OCI-LY1 (cell line): ENCODE results near the gene CELA2A.
"Not testable (repeated sequence)": the region's sequence is repeated elsewhere in the genome, so short reads cannot be mapped to it uniquely, and the experiment has no call there.

Source experiments
- H2AFZ ChIP-seq: fragments of 200-600 bp; sonication (generic), shearing (Covaris generic); 2 replicates; pipeline ENCODE4 v1.6.0; 2014; ENCODE audit warnings: antibody characterized with exemption, mild to moderate bottlenecking, low read length
- H3F3A ChIP-seq: fragments of 200-600 bp; sonication (generic), shearing (Covaris generic); 2 replicates; pipeline ENCODE4 v1.6.0; 2014; ENCODE audit warnings: mild to moderate bottlenecking, antibody characterized with exemption, low read length, moderate library complexity; ENCODE audit not compliant: insufficient read depth
- H3K27ac ChIP-seq: fragments of 200-600 bp; sonication (generic); 2 replicates; pipeline ENCODE4 v1.5.1; 2014; ENCODE audit warnings: low read length, mixed run types, mild to moderate bottlenecking, low read depth; ENCODE audit not compliant: poor library complexity, severe bottlenecking
- H3K27me3 ChIP-seq: fragments of 200-600 bp; sonication (generic); 2 replicates; pipeline ENCODE4 v1.6.0; 2014; ENCODE audit warnings: antibody characterized with exemption, mild to moderate bottlenecking, low read length, moderate library complexity; ENCODE audit not compliant: insufficient read depth
- H3K36me3 ChIP-seq: fragments of 200-600 bp; sonication (generic); 2 replicates; pipeline ENCODE4 v1.6.1; 2014; ENCODE audit warnings: mild to moderate bottlenecking, antibody characterized with exemption, low read length, moderate library complexity, mixed read lengths; ENCODE audit not compliant: insufficient read depth
- H3K4me1 ChIP-seq: fragments of 200-600 bp; sonication (generic); 2 replicates; pipeline ENCODE4 v1.5.1; 2014; ENCODE audit warnings: mild to moderate bottlenecking, low read length, moderate library complexity; ENCODE audit not compliant: insufficient read depth, severe bottlenecking
- H3K4me2 ChIP-seq: fragments of 200-600 bp; sonication (generic), shearing (Covaris generic); 2 replicates; pipeline ENCODE4 v1.6.1; 2014; ENCODE audit warnings: low read length
- H3K4me3 ChIP-seq: fragments of 200-600 bp; sonication (generic); 2 replicates; pipeline ENCODE4 v1.5.1; 2014; ENCODE audit warnings: low read length, low read depth, mild to moderate bottlenecking, mixed read lengths; ENCODE audit not compliant: poor library complexity, severe bottlenecking
- H3K79me2 ChIP-seq: fragments of 200-600 bp; shearing (Covaris generic); 2 replicates; pipeline ENCODE4 v1.6.1; 2016; ENCODE audit warnings: mixed run types, low read length, mixed read lengths; ENCODE audit not compliant: insufficient read depth
- H3K9ac ChIP-seq: fragments of 200-600 bp; sonication (generic), shearing (Covaris generic); 2 replicates; pipeline ENCODE4 v1.6.1; 2014; ENCODE audit warnings: mild to moderate bottlenecking, low read length, mixed read lengths
- H3K9me2 ChIP-seq: fragments of 200-600 bp; sonication (generic), shearing (Covaris generic); 2 replicates; pipeline ENCODE4 v1.6.1; 2014; ENCODE audit warnings: low read depth, mild to moderate bottlenecking, low read length, mixed read lengths
- H3K9me3 ChIP-seq: fragments of 200-600 bp; shearing (Covaris generic); 2 replicates; pipeline ENCODE4 v1.6.1; 2014; ENCODE audit warnings: low read length, mixed read lengths
- H4K20me1 ChIP-seq: fragments of 200-600 bp; sonication (generic), shearing (Covaris generic); 2 replicates; pipeline ENCODE4 v1.6.0; 2016; ENCODE audit warnings: mild to moderate bottlenecking, low read length; ENCODE audit not compliant: insufficient read depth
- EZH2 ChIP-seq: fragments of 200-600 bp; sonication (generic), shearing (Covaris generic); IDR thresholded peaks from 2 replicates; pipeline ENCODE4 v1.8.0; 2017; ENCODE audit warnings: borderline replicate concordance, mixed run types, mild to moderate bottlenecking, antibody characterized with exemption, low read length, moderate library complexity, mixed read lengths
- TF ChIP-seq, protein P1 (sequence below): fragments of 200-600 bp; sonication (generic), shearing (Covaris generic); IDR thresholded peaks from 2 replicates; pipeline ENCODE4 v1.5.1; 2017; ENCODE audit warnings: mild to moderate bottlenecking, antibody characterized with exemption, low read length, moderate library complexity, mixed read lengths

CELA2A gene

DNA sequence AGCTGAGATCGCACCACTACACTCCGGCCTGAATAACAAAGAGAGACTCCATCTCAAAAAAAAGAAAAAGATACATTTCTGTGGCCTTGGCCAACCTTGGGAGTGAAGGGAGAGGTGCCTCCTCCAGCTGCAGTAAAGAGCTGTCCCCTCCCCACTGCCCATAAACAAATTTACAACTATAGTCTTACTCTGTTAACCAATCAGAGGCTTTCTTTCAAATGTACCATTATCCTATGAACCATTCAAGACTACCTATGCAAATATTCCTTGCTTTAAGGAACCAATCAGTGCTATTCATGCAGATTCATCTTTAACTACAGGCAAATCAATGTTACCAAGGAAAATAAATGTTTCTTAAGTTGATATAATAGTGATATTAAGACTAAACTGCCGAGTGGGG is 20.4 kb downstream of the CELA2A start:
- Histone ChIP-seq H3K9me2 (no peaks in the 10 kb centered on the region), H3K4me1 (no peaks in the 10 kb centered on the region), H4K20me1 (no peaks in the 10 kb centered on the region), H3K36me3 (no peaks in the 10 kb centered on the region), H3F3A (no peaks in the 10 kb centered on the region), H3K79me2 (no peaks in the 10 kb centered on the region), H3K4me2 (no peak overlapping the region), H3K4me3 (no peak overlapping the region), H3K9ac (no peak overlapping the region), H3K27ac (no peak overlapping the region), H2AFZ (no peak overlapping the region), H3K9me3 (no peaks in the 10 kb centered on the region), H3K27me3 (0 out of 2 replicates have a peak, but pooled peaks cover 4% of the 10 kb centered on the region)
- TF ChIP-seq, protein P1, sequence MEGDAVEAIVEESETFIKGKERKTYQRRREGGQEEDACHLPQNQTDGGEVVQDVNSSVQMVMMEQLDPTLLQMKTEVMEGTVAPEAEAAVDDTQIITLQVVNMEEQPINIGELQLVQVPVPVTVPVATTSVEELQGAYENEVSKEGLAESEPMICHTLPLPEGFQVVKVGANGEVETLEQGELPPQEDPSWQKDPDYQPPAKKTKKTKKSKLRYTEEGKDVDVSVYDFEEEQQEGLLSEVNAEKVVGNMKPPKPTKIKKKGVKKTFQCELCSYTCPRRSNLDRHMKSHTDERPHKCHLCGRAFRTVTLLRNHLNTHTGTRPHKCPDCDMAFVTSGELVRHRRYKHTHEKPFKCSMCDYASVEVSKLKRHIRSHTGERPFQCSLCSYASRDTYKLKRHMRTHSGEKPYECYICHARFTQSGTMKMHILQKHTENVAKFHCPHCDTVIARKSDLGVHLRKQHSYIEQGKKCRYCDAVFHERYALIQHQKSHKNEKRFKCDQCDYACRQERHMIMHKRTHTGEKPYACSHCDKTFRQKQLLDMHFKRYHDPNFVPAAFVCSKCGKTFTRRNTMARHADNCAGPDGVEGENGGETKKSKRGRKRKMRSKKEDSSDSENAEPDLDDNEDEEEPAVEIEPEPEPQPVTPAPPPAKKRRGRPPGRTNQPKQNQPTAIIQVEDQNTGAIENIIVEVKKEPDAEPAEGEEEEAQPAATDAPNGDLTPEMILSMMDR: no peak
- TF ChIP-seq EZH2: no peak

DNA sequence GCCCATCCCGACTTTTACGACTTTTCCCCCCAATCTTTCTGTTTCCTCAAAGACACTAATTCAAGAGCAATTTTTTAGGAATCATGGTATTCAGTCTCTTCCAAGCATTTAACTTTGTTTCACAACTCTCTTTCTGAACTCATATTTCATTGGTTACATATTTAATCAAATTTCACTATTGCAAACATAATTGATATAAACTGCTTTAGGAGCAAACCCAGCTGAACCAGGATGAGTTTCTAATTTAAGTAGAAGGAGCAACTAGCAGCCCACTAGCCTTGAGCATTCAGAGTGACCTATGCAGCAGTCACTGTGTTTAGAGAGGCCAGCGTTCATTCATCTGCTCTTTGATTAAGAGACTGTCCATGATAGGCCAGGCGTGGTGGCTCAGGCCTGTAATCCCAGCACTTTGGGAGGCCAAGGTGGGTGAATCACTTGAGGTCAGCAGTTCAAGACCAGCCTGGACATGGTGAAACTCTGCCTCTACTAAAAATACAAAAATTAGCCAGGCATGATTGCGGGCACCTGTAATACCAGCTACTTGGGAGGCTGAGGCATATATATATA is 21.2 kb downstream of the CELA2A start:
- 0 out of 2 replicates have a peak, but pooled peaks cover 4% of the 10 kb centered on the region for H3K27me3 ChIP-seq
- TF ChIP-seq, protein P1: no peak
- TF ChIP-seq EZH2: no peak
- no peak overlapping the region for H3K4me2 ChIP-seq
- no peaks in the 10 kb centered on the region for H3K9me3 ChIP-seq
- H3K4me3 ChIP-seq: no peak overlapping the region
- H3K9me2 ChIP-seq: no peaks in the 10 kb centered on the region
- no peak overlapping the region for H2AFZ ChIP-seq
- no peaks in the 10 kb centered on the region for H4K20me1 ChIP-seq
- no peaks in the 10 kb centered on the region for H3K4me1 ChIP-seq
- no peak overlapping the region for H3K9ac ChIP-seq
- no peak overlapping the region for H3K27ac ChIP-seq
- no peaks in the 10 kb centered on the region for H3F3A ChIP-seq
- H3K36me3 ChIP-seq: no peaks in the 10 kb centered on the region
- no peaks in the 10 kb centered on the region for H3K79me2 ChIP-seq

DNA sequence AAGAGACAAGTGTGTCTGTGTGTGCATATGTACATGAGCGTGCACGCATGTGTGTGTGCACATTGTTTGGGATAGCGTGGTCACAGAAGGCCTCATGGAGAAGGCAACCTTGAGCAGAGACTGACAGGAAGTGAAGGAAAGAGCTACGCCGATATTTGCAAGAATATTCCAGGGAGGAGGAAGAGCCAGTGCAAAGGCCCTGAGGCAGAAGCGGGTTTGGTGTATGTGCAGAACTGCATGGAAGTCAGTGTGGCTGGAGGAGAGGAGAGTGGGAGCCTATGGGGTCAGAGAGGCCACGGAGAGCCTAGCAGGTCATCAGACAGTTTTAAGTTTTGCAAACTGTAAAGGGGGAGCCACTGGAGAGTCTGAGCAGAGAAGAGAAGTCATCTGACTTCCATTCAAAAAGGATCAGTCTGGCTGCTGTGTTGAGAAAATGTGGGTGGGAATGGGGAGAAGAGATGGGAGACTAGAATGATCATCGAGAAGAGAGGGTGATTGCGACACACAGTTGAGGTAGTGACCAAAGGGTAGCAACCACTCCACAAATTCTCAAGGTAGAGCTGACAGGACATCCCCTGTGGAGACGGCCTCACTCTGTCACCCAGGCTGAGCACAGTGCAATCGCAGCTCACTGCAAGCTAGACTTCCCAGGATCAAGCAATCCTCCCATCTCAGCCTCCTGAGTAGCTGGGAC is 23.3 kb downstream of the CELA2A start:
- no peaks in the 10 kb centered on the region for H4K20me1 ChIP-seq
- H3K4me2 ChIP-seq: no peak overlapping the region
- no peaks in the 10 kb centered on the region for H3K79me2 ChIP-seq
- no peak overlapping the region for H3K27ac ChIP-seq
- H3K4me1 ChIP-seq: no peaks in the 10 kb centered on the region
- no peak for TF ChIP-seq EZH2
- TF ChIP-seq, protein P1: no peak
- no peaks in the 10 kb centered on the region for H3F3A ChIP-seq
- H3K36me3 ChIP-seq: no peaks in the 10 kb centered on the region
- no peak overlapping the region for H3K9ac ChIP-seq
- H3K9me2 ChIP-seq: no peaks in the 10 kb centered on the region
- H3K27me3 ChIP-seq: 0 out of 2 replicates have a peak, but pooled peaks cover 4% of the 10 kb centered on the region
- no peak overlapping the region for H3K4me3 ChIP-seq
- no peaks in the 10 kb centered on the region for H3K9me3 ChIP-seq
- H2AFZ ChIP-seq: no peak overlapping the region

DNA sequence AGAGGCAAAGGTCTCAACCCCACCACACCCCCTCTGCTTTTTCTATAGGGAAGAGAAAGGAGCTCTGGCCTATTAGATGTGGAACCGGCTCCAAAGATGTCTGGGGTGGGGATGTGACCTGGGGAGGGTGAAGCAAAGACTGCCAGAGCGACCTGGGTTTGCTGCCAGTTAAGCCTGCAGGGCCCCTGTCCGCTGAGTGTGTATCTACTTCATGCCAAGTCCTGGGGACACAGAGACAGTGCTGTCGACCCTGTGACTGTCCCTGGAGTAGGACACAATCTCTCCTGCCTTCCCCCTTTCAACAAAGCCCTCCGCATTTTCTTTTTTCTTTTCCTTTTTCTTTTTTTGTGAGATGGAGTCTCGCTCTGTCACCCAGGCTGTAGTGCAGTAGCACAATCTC is 25.9 kb downstream of the CELA2A start:
- H4K20me1 ChIP-seq, H3K36me3 ChIP-seq, H3K4me3 ChIP-seq: not testable (repeated sequence)

DNA sequence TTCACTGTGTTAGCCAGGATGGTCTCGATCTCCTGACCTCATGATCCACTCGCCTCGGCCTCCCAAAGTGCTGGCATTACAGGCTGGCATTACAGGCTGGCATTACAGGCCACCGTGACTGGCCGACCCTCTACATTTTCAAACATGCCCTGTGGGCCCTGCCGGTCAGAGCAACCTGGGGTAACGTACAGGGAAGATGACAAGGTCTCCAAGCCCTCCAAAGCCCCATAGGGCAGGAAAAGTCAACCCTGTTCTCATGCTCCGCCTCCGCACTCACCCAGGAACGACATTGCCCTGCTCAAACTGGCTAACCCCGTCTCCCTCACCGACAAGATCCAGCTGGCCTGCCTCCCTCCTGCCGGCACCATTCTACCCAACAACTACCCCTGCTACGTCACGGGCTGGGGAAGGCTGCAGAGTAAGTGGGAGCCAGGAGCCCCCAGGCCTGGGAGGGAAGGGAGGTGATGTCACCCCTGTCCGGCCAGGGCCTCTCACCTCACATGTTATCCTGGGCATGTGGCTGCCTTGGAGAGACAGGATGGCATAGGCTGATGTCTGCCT is 26.5 kb downstream of the CELA2A start:
- not testable (repeated sequence) for H3K27me3 ChIP-seq, H3K79me2 ChIP-seq, H2AFZ ChIP-seq, H3K9ac ChIP-seq, H3K4me2 ChIP-seq, H3K9me2 ChIP-seq, H3K9me3 ChIP-seq, H3K4me3 ChIP-seq, H4K20me1 ChIP-seq, H3K4me1 ChIP-seq, H3K36me3 ChIP-seq, H3F3A ChIP-seq, H3K27ac ChIP-seq

More for the DNA sequence above, 25.9 kb downstream of the CELA2A start:
- H3K4me2 ChIP-seq, H3K27ac ChIP-seq, H3K4me1 ChIP-seq, H3K9me3 ChIP-seq, H3K9me2 ChIP-seq, H3K9ac ChIP-seq, H2AFZ ChIP-seq, H3K79me2 ChIP-seq, H3K27me3 ChIP-seq, H3F3A ChIP-seq: not testable (repeated sequence)
